Measurements from ENCODE around the gene ARMCX4.

- no peak for TF ChIP-seq POLR2A (IDR thresholded peaks at IDR 0.05)
- TF ChIP-seq, protein P1, sequence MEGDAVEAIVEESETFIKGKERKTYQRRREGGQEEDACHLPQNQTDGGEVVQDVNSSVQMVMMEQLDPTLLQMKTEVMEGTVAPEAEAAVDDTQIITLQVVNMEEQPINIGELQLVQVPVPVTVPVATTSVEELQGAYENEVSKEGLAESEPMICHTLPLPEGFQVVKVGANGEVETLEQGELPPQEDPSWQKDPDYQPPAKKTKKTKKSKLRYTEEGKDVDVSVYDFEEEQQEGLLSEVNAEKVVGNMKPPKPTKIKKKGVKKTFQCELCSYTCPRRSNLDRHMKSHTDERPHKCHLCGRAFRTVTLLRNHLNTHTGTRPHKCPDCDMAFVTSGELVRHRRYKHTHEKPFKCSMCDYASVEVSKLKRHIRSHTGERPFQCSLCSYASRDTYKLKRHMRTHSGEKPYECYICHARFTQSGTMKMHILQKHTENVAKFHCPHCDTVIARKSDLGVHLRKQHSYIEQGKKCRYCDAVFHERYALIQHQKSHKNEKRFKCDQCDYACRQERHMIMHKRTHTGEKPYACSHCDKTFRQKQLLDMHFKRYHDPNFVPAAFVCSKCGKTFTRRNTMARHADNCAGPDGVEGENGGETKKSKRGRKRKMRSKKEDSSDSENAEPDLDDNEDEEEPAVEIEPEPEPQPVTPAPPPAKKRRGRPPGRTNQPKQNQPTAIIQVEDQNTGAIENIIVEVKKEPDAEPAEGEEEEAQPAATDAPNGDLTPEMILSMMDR (IDR thresholded peaks at IDR 0.05) = no peak
- no peak for TF ChIP-seq EP300 (IDR thresholded peaks at IDR 0.05)
These were observed 3.5 kb downstream of the ARMCX4 start for GRCh38 chrX:101488796-101489195.
